COLO668 (cell line): Measurements from ENCODE around the gene PDE4D.
A peak's percentile ranks its signal among the peaks of the same experiment; 100 is the strongest.
"Not testable (repeated sequence)": the region's sequence is repeated elsewhere in the genome, so short reads cannot be mapped to it uniquely, and the experiment has no call there.

ENCODE experiments used
- DNase-seq: peaks from one replicate; lab custom pipeline; 2025; ENCODE audit not compliant: unreplicated experiment; lab: John Stamatoyannopoulos, UW

PDE4D gene

DNA sequence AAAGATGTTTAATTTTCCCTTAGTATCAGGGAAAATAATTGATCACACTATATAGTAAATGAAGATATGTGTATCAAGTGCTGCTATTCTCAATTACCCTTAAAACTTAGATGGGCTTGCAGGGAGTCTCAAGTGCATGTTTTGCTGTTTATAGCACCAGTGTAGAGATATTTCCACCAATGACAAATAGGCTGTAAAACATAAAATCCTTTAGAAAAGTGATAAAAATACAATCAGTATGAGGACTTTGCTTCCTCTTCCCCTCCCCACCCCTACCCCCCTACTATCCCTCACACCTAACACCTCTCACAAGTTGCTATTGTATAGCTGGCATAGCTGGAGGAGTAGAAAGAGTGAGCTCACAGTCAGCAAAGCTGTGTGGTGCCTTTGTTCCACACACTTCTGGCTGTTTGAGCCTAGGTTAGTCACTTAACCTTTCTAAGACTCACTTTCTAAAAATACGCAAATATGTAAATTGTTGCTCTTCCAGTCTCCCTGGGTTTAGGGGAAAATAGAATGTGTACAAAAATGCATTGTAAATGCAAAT lies 93.1 kb downstream of the PDE4D start:
- no peak for DNase-seq

DNA sequence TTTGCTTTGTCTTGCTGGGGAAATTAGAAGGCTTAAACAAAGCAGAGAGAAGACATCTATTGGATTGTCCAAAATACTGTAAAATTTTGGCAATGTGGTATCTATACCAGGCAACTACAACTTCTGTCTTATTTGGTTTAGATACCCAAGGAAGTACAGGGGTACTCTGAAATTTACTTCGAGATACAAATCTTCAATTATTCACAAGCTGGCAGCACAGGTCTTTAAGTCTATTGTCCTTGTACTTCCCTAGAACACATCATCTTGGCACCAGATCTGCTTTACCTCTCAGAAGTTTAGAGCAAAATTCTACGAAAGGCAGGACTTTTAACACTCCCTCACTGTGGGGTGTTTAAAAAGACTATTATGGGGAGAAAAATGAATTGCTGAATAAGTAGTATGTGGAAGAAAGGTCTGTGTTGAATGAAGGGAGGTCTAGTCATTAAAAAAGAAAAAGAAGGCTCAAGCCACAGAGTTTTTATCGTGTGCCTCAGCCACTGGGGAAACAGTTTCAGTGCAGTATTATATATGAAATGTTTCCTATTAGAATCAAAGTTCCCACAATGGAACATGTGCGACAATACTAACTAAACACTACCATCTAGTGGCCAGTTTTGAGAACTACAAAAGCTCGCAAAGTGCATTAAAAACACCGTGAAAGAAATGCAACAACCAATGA lies 93.7 kb downstream of the PDE4D start:
- peak; percentile 21 for DNase-seq

DNA sequence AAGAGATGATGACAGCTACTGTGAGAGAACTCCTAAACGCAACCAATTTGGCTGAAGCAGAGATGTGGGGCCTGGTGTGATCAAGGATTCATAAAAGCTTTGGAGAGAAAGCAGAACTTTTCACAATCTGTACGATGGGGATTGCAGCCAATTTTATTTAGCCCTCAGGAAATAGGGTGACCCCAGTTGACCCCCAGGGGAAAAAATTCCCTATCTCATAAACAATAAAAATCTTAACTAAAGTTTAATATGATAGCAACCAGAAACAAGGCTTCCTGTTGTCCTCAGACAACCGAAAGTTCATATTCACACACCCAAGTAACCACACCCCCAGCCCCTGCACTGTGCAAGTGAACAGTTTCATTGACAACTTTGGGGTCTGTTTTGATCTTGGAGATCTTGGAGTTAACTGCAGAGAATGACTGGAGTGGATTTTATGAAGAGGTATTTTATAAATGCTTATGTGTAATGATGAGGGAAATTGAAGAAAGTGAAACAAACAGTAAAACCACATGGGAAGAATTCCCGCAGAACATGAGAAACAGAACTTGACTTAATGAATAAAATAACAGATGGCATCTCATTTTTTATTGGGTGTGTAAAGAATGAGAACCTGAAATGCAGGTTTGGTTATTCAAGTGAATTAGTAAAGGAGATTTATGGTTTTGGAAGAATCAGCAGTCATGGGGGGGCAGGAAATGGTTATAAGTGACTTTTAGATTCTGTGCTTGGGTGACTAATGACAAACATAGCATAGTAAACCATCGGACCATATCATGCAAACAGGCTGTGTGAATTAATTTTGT lies 94.5 kb downstream of the PDE4D start:
- DNase-seq, result peak; percentile 21

DNA sequence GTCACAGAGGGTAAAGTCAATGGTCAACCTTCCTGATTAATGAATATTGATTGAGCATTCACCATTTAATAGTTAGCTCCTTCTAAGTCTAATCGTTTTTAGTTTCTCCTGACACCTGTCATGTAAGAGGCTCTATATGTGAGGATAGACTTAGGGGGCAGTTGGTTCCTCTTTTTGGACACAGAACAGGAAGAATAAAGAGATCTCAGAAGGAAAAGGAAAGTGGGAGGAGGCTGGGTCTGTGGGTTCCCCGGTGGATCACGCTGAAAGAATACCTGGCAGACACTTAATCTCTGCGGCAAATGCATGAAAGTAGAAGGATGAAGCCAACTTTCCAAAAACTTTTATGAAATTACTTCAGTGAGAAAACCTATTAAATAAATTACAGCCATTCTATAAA lies 98.4 kb downstream of the PDE4D start:
- DNase-seq, result no peak

DNA sequence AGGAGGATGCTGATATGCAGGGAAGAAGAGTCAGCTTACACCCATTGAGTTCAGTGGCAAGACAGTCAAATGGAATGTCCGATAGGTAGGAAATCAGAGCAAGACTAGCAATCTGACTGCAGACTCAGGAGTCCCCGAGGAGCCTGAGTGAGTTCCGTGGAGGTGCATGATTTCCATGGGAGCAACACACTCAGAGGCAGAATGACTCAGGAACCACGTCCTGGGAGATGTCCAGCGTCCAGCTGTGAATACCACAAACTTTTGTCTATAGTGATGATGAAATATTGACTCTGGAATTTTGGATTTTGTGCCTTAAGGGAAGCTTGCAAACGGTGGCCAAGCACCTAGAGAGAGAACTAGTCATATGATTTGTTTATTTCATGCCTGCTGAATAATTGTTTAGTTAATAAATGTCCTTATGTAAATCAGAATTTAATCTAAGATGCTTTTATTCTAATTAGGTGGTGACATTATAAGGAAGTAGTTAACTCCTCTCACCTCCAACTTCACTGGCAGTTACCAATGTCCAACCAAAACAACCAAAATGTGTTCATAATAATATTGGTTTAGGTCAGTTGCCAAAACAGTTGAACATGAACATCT lies 100.4 kb downstream of the PDE4D start:
- no peak for DNase-seq

DNA sequence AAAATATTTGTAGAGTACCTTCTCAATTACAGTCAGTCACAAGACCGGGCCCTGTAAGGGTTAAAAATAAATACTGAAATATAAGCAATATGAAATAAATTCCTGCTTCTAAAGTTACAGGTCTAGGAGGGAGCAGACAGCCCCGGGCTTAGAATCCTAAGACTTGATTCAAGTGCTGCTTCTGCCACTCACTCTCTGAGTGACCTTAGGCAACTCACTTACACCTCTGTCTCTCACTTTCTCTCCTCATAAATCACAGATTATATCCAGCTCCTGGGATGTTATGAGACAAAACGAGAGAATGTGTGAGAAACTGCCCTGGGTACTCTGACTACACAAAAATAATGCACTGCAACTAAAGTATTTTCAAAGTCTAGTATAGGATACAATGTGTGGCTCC lies 101.9 kb downstream of the PDE4D start:
- no peak for DNase-seq

DNA sequence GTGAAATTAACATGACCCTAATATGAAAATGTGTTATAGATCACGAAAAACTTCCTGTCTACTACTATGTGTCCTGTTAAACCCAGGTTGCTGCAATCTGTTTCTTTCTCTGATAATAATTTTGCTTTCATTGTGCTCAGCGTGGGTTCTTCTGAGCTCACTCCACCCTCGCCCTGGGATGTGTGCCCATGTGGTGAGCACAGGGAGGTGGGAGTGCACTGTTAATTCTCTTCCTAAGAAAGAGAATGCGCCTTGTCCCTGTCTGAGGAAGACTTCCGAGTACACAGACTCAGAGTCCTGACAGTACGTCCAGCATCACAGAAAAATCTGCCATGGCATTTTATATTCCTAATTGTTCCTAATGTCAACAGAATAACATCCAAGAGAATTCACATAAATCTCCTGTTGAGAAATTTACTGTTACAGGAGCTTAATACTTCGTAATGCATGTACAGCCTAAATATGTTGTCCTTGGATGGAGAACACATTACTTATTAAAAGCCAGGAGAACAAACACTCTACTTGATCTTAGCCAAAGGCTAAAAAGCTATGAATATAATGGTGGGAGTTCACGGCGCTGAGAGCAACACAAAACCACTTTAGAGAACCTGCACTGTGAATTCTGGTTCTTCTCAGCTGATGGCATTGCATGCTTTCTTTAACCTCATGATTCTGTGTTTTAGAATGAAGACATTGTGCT lies 102.6 kb downstream of the PDE4D start:
- no peak for DNase-seq

DNA sequence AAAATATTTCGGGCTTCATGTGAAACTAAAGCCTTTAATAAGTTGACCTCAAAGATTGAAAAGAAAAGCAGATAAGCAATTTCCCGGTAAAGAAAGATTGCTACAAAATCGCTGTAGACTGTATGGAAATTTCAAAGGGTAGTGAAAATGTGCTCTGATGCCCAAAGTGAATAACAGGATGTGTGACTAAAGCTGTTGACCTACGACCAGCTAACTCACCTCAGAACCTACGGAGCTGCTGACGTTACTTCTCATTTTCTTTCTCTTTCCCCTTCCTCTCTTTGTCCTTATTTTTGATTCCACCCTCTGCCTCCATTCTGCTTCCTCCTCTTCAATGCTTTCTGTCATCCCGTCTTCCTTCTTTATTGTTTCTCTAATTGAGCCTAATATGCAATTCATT lies 103.2 kb downstream of the PDE4D start:
- no peak for DNase-seq

DNA sequence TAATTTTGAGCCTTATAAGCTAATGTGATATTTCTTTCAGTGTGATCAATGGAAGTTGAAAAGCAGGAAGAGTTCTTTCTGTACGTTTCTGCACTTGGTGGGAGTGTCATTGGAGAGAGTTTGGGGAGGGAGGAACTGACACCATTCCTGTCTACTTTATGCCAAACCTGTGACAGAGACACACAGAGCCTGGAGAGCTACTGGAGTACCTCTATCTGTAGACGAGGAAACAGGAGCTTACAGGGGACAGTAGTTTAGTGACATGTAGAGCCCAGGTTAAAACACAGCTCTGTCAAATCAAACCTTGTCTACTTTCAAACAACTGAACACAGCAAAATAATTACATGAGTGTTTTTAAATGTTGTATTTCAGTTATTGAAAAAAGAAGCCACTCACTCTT lies 103.6 kb downstream of the PDE4D start:
- DNase-seq, result no peak

DNA sequence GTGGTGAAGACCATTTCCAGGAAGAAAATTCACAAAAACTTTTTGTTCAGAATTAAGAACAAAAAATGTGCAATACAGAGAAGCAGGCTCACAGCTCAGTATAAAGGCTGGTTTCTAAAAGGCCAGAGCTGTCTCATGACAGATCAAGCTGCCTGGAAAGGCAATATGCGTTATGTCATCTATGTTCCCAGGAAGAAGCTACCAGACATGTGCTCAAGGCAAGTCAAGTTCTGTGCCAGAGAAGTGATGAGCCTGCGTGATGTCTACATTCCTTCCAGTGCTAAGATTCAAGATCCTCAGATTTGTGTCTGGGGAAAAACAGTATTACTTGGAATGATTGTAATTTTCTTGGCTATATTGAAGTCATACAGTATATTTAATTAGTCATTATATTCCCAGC lies 104.3 kb downstream of the PDE4D start:
- DNase-seq, result no peak

DNA sequence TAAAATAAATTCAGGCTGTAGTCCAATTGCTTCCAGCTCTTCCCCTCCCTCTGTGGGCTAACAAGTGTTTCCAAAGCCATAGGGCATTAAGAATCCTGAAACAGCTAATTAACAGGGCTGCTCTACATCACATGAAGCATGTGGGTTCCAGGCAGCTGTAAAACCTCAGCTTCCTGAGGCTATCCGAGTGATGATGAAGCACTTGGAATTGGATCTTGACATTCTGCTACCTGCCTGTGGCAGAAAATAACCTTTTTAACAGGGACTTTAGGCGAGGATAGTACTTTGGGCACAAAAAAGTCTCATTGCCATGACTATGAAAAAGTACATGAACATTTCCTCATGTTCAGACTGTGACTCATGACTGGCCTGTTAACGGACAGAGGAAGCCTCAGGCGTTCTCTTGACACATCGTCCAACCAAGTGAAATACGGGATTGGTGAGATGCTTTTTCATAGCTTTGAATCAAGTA lies 107.2 kb downstream of the PDE4D start:
- no peak for DNase-seq

DNA sequence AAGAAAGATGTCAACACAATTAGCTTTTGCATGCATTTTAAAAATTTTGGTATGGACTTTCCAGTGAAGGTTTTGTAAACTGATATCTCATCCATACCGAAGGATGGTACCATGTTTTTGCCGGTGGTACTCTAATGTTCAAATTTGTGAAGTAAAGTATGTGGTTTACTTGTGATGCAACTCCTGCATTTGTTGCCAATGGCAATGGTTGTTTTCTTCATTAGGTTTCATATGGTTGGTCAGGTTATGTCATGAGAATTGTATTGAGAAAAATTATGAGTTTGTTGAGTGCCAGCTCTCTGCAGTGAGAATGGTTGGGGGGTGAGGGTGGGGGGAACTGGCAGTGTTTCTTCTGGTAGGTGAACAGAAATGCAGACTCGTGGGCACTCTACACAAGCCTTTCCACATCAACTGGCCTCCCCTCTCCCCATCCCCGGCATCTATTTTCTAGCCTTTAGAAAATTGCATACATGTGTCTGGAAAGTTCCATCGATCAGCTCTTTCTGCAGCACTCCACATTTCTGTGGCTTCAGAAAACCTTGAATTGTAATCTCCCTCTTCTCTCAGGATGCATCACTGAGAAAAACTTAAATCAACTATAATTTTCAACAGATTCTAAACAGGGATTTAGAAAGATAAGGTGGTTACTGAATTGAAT lies 107.7 kb downstream of the PDE4D start:
- no peak for DNase-seq

DNA sequence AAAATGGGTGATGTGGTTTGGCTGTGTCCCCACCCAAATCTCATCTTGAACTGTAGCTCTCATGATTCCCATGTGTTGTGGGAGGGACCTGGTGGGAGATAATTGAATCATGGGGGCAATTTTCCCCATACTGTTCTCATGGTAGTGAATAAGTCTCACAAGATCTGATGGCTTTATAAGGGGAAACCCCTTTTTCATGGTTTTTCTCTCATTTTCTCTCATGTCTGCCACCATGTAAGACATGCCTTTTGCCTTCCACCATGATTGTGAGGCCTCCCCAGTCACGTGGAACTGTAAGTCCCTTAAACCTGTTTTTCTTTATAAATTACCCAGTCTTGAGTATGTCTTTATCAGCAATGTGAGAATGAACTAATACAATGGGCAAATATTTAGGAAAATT lies 108.8 kb downstream of the PDE4D start:
- DNase-seq, result not testable (repeated sequence)

DNA sequence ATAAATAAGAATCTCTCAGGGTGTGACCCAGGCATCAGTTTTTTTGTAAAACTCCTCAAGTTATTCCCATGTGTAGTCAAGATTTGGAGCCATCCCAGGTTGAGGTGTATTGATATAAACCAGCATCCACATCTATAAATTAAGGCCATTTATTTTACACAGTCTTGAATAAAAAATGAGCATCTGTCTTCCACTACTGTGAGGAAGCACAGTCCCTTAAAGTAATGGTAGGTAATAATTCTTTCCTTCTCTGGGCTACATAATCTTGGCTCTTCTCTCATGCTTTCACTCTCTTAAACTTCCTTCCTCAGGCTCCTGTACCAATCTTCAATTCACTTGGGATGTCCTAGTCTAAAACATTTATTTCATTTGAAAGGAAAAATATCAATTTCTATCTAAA lies 110.3 kb downstream of the PDE4D start:
- DNase-seq, result no peak

DNA sequence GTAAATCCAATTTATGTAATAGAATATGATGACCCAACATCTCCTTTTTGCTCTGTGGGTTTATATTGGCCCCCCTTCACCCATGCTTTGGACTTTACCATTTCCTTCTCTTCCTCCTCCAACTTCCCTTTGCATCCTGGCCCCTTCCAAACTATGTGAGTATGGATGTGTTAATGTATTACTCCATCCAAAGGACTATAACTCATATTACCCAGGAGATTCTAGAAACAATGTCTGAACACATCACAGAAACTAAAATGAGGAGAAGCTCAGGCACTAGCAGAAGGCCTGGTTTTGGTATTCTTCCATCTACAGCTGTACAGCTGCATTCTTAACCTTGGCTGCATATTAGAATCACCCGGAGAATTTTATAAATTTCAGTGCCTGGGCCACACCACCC lies 110.7 kb downstream of the PDE4D start:
- DNase-seq, result no peak

DNA sequence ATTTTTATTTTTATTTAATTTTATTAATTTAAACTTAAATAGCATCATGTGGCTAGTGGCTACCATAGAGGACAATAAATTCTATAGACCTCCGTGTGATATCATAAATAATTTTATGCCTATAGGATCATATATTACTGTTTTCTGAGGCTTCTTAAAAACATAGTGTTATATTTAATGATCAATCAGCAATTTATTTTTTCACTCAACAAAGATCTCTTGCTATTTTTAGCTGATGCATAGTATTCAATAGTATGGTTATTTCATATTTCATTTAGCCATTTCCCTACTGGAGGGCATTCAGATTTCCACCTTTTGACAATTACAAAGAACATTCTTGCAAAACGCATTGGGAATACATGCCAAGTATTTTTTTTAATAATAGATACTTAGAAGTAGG lies 114.1 kb downstream of the PDE4D start:
- no peak for DNase-seq

DNA sequence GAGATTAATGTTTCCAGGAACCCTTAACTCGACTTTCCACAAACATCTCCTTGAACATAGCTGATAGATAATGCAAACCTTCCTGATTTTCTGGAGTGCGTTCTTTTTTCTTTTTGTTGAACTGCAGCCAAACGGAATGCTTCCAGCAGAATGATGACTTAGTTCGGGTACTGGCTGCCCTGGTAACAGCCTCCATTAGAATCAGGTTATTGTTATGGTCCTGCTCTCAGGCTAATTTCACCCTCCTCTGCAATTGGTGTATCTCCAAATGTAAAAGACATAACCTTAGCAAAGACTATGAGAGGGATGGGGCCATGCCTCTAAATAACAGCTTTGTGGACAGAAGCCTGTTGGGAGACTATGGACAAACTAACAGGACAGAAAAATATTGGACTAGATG lies 116.5 kb downstream of the PDE4D start:
- no peak for DNase-seq

DNA sequence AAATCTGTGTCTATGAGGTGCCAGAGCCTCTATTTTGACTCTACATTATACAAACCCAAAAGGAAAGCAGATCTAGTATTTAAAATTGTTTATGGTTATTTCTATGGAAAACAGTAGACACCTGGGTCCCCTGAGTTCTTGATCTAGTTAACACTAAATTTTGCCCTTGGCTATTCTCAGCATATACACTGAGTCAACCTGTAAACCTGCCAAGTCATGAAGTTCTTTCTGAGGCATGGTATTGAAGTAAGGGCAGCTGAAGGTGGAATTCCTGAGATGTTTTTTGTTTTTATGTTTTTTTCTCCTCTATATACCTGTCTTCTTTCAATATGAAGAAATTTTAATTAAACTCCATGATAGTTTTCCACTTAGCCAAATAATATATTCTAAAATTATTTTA lies 120.2 kb downstream of the PDE4D start:
- DNase-seq, result no peak

DNA sequence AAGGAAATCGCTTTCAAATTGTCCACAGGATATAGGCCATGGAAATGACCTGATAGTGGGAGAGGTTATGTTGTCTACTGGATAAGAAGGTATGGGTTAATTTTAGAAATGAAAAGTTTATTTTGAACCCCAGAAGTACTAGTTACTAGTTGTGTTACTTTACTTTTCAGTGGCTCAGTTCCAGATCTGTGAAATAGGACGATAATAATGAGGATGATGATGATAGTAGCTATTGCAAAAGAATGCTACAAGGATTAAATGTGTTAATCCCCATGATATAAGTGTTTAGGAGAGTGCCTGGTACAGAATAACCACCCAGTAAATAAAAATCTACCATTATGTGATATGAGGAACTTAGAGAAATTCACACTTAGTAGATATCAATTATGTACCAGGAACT lies 120.8 kb downstream of the PDE4D start:
- DNase-seq, result no peak

DNA sequence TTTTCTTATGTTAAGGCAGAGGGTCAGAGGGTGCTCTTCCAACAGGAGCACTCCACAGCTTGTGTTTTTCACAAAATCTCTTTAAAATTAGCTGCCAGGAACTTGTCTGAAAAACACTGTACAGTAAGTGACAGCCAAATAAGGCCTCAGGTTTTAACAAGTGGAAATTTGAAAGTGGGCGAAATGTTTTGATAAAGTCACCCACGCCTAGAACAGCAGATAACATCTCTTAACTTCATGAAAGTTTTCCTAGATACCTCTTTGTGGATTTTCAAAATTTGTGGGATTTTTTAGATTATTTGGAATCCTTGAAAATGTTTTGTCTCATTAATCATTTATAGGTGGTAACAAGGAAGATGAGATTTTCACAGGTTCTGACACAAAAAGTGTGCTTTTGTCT lies 121.3 kb downstream of the PDE4D start:
- no peak for DNase-seq

DNA sequence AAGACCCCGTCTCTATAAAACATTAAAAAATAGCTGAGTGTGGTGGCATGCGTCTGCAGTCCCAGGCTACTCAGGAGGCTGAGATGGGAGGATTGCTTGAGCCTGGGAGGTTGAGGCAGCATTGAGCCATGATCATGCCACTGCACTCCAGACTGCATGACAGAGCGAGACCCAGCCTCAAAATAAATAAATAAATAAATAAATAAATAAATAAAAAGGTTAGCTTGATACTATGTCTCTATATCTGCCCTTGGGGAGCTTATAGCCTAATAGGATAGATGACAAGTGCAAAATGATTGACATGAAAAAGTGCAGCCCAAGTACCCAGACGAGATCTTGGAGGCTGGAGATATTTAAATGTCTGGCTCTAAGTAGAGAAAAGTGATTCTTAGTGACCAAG lies 122.6 kb downstream of the PDE4D start:
- no peak for DNase-seq
